ENCODE measurements around the gene RBBP7.

DNA sequence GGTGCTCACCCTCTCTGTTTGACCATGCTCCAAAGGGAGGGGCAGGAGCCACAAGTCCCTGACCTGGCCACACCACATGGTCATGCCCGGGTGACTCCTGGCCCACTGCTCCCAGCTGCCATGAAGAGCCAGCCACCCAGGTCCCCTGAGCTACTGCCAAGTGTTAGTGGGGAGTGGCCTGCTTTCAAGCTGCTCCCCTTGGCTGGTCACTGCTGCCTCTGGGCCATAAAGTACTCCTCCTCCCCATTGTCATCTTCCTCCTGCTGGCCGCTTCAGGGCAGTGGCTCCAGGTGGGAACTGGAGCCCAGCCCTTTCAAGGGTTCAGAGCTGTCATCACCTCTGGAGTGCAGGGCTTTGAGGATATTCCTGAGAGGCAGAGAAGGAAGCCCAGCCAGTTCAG, 27.3 kb upstream of the RBBP7 start:
- TF ChIP-seq, protein P1, sequence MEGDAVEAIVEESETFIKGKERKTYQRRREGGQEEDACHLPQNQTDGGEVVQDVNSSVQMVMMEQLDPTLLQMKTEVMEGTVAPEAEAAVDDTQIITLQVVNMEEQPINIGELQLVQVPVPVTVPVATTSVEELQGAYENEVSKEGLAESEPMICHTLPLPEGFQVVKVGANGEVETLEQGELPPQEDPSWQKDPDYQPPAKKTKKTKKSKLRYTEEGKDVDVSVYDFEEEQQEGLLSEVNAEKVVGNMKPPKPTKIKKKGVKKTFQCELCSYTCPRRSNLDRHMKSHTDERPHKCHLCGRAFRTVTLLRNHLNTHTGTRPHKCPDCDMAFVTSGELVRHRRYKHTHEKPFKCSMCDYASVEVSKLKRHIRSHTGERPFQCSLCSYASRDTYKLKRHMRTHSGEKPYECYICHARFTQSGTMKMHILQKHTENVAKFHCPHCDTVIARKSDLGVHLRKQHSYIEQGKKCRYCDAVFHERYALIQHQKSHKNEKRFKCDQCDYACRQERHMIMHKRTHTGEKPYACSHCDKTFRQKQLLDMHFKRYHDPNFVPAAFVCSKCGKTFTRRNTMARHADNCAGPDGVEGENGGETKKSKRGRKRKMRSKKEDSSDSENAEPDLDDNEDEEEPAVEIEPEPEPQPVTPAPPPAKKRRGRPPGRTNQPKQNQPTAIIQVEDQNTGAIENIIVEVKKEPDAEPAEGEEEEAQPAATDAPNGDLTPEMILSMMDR (IDR thresholded peaks at IDR 0.05), result no peak
- TF ChIP-seq POLR2A (IDR thresholded peaks at IDR 0.05), result no peak
